ENCODE data around the gene ADAMTSL1.

ADAMTSL1 gene

DNA sequence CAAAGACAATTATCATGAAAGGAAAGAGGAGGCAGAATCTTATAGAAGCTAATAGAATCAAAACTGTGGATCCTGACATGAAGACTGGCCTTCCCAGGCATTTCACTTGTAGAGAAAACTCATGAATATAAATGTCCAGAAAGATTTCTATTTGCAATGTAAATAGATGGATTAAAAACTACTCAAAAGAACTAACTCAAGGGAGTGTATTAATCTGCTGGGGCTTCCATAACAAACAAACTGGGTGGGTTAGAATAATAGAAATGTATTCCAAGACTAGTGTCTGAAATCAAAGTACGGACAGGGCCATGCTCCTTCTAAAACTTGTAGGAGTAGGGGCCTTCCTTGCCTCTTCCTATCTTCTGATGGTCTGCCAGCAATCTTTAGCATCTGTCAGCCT, 267.4 kb downstream of the ADAMTSL1 start:
- no peak for DNase-seq (ENCODE audit: low read depth)

DNA sequence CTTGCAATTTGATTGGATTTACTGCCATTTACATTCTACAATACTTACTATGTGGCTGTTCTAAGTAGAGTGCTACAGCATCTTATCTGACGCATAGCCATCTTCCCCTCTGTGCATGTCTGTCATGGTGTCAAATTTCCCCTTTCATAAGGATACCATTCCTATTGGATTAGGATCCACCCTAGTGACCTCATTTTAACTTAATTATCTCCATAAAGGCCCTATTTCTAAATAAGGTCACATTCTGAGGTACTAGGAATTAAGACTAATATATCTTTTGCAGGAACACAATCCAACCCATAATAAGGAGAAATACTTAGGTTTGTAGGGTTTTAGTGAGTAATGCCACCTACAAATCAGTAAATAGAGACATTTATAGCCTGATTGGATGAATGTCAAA, 268.0 kb downstream of the ADAMTSL1 start:
- no peak for DNase-seq (ENCODE audit: low read depth)

DNA sequence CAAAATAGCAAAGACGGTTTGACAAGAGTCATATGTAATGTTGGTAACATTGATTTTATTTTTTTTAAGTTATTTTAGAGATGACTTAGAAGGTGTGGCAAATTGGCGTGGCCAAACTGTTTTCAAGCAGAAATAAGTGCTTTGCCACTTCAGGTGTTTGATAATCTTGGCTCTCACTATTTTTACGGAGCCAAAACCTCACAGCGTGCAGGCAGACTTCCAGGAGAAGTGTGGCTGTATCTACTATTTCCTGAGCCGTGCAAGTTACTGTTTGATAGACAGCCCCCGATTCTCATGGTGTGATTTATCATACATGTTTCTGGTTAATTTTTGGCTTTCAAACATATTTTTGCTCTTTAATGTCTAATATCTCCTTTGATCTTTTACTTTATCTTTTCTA, 269.5 kb downstream of the ADAMTSL1 start:
- DNase-seq (ENCODE audit: low read depth): no peak

DNA sequence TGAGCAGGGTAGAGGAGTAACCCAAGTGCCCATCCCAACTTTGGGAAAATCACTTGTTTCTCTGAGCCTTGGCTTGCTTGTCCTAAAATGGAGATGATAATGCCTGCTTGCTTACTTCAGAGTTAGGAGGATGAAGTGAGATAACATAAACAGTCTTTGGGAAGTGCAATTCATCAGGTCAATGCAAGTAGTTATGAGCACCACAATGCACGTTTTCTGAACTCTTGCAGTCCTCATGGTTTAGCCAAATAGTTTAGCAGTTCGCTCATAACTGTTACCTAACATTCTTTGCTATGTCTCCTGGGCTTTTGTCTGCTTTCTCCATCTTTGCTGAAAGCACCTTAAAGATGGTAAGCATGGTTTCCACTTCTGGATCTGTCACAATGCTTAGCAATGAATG, 270.0 kb downstream of the ADAMTSL1 start:
- DNase-seq (ENCODE audit: low read depth): no peak

GRCh38 chr9:18745710-18746109, 271.8 kb downstream of the ADAMTSL1 start:
- no peak for DNase-seq (ENCODE audit: low read depth)

DNA sequence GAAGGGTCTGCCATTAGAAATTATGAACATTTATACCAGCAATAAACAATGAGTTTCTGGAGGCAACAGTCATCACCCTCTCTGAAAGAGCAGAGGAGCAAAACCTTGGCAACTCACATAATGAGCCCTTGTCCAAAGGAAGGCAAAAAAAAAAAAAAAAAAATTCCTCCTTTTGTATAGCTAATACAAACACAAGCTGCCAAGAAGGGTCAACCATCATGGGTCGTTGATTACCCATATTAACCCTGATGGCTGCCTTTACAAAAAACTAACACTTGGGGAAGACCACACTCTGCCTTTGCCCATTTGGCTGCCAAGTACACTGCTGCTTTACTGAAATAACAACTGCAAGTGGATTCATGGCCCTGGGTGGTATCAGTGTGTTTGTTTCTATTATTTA, 272.7 kb downstream of the ADAMTSL1 start:
- DNase-seq (ENCODE audit: low read depth): no peak

DNA sequence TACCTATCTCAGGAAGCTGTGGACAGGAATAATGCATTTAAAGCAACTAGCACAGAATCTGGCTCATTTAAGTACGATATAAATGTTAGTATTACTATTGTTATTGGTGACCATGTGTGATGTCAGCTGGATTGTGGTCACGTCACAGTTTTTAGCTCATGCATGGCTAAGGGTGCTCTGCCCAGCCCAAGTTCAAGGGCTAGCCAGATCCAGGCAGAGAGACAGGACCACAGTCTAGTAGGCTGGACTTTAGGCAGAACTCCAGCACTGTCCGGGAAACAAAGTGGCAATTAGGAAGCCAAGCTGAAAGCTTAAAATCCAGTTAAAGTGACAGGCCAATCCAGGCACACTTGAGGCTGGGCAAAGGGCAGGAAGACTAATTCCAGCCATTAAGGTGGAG, 273.6 kb downstream of the ADAMTSL1 start:
- no peak for DNase-seq (ENCODE audit: low read depth)

DNA sequence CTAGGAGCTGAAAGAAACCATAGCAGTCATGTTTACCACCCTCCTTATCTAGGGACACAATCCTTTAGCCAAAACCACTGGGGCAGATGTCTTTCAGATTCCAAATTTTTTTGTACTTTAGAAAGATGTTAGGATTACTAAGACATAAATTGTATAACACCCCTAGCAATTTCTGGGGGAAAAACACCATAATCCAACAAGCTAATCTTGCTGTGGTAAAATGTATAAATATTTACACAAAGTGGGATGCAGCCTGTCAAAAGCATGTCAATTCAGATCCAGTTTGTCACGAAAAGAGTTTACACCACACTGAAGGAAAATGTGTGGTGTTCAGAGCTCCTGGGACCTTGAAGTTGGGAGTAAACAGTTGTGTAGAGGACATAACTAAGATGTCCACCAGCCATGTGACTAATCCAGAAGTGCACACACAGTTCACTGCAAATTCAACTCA, 274.3 kb downstream of the ADAMTSL1 start:
- no peak for DNase-seq (ENCODE audit: low read depth)

DNA sequence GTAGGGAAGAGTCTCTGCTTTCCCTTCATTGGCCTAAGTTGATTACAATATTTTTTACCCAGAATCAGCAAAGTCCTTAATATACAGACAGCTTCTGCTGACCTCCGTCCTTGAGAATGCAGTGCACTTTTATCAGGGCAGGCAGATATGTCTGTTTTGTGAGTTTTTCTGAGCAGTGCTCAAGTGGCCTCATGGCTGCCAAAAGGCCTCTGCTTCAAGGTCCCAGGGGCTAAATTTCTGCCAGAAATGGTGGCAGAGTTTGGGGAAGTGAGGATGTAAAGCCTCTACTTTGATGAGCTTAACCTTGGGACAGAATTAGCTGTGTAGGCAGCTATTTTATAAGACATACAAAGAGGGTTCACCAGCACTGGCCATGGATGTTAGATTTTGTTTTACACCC, 275.8 kb downstream of the ADAMTSL1 start:
- no peak for DNase-seq (ENCODE audit: low read depth)

DNA sequence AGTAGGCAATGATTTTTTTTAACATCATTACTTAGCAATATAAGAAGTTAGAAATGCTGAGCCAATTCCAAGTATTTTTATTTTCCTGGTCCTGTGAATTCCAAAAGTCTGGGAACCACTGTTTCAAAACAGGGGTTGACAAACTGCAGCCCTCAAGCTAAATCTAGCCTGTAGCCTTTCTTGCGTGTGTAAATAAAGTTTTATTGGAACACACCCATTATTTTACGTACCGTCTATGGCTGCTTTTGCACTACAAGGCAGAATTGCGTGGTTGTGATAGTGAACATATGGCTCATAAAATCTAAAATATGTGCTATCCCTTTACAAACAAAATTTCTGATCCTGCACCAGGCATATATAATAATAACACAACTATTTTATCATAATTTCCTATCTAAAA, 280.0 kb downstream of the ADAMTSL1 start:
- no peak for DNase-seq (ENCODE audit: low read depth)

- DNase-seq (ENCODE audit: low read depth): no peak
These were observed 280.6 kb downstream of the ADAMTSL1 start for GRCh38 chr9:18754537-18754936.

GRCh38 chr9:18755263-18755662, 281.3 kb downstream of the ADAMTSL1 start:
- no peak for DNase-seq (ENCODE audit: low read depth)

- DNase-seq (ENCODE audit: low read depth): no peak
These were observed 282.8 kb downstream of the ADAMTSL1 start for GRCh38 chr9:18756712-18757125.

DNA sequence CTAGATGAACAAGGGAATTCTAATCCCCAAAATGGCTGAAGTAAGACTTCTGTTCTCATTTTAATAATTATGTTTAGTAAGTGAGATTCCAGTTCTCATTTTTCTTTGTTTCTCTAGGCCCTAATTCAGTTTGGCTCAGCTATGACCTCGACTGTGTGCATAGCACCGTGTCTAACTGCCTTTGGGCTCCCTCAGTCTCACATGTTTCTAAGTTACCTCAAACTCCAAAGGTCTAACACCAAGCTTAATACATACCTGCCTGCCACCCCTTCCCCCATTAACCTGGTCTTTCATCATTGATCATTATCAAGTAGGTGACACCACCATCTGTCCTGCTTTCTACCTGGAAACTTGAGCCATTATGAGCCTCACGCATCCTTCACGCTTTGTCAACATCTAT, 285.9 kb downstream of the ADAMTSL1 start:
- no peak for DNase-seq (ENCODE audit: low read depth)

DNA sequence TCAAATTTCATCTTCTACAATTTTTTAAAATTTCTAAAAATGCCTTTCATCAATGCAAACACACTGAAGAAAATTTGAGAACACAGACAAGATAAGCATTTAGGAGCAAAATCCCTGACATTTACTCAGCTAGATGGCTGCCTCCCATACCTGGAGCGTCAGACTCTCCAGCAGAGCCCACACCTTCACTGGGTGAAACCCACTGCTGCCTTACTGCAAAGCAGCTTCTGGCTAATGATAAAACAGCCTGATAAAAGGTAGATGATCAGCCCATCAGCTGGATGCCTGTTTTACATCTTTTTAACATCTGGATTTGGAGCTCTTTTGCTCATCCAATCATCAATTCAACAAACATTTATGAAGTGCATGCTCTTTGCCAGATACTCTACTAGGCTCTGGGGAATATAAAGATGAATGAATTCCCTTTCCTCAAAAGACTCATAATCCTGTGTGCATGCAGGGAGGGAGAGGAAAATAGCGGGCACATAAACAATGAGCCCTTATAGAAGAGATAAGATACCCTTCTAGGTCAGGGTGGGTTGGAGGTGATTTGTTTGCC, 287.9 kb downstream of the ADAMTSL1 start:
- no peak for DNase-seq (ENCODE audit: low read depth)

DNA sequence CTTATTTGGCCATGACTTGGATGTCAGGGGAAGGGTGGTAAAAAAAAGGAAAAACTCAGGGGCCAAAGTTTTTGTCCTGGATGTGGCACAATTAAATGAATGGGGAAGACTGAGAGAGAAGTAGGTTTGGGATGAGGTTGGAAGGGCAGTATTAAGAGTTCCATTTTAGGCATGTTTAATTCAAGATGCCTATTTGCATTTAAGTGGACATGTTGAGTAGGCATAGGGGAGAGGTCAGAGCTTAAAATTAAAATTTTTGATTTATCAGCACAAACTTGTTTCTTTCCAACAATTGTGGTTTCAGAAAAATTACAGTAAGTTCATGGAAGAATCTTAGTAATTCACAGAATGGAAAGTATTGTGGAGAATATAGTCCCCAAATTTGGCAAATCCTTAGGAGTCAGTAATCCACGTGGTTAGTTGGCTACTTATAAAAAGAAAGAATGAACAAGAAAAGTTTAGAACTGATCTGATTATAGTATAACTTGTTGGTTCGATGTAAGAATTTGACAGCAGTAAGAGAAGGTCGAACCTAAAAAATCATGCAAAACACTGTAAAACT, 293.1 kb downstream of the ADAMTSL1 start:
- no peak for DNase-seq (ENCODE audit: low read depth)

DNA sequence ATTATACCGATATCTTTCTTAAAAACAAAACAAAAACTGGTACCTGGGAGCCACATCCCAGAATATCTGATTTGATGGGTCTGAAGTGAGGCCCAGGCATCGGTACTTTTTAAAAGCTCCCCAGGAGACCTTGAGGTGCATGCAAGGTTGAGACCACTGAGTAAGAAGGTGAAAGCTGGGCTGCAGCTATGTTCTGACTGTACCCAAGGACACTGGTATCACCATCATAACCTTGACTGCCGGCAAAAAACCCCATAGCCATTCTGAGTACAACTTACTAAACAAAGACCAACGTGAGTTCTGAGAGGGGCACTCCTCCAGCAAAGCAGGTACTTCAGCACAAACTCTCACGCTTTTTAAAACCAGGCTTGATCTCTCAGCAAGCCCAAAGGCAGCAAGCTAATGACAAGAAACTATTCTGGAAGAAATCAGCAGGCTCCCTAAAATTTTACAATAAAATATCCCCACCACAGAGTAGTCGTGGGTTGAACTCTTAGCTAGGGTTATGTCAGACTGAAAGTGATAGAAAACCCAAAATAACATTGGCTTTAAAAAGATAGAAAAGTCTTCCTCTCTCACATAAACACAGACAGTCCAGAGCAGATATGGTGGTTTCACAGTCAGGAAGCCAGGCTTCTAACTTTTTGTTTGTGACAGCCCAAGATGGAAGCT, 295.1 kb downstream of the ADAMTSL1 start:
- DNase-seq (ENCODE audit: low read depth): no peak

DNA sequence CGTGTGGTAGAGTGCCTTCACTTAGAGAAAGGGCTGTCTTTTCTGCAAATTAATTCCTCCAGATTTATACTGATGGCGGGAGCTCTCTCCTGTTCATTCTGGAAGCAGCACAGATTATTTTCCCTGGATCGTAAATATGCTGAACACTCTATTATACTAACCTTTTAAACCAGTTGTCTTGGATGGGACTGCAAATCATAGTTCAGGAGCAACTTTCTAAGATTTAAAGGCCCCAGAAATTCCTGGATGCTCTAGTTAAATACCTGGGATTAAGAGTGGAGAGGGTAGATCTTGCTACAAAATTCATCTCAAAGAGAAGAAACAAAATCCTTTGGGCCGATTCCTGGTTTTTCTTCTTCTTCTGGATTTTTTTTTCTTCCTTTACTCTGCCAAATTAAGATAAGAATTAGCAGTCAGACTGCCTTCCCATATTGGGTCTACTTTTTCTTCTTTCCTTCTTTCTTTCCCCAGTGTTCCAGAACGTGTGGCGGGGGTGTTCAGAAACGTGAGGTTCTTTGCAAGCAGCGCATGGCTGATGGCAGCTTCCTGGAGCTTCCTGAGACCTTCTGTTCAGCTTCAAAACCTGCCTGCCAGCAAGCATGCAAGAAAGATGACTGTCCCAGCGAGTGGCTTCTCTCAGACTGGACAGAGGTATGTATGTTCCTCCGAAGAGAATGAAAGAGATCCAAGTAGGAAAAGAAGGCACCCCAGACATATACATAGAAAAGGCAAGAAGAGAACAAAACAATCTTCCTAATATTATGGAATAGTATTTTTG, 296.4 kb downstream of the ADAMTSL1 start:
- no peak for DNase-seq (ENCODE audit: low read depth)

DNA sequence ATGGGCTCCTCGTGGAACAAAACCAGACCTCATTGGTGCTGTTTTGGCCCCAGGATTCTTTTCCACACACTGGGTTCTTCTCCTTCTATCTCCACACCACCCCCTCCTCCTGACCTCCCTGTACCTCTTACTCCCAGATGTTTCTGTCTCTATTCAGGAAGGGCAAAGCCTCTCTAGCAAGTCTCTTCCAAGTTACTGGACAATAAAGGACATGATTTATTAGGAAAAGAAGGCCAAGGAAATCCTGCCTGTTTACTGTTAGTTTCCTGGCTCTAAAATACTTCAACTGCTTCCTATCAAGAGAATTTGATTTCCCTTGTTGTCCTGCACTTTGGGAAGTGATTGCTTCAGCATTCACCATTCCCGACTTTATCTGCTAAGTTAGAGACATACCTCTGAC, 297.1 kb downstream of the ADAMTSL1 start:
- DNase-seq (ENCODE audit: low read depth): no peak

GRCh38 chr9:18771763-18772162, 297.8 kb downstream of the ADAMTSL1 start:
- DNase-seq (ENCODE audit: low read depth): no peak

DNA sequence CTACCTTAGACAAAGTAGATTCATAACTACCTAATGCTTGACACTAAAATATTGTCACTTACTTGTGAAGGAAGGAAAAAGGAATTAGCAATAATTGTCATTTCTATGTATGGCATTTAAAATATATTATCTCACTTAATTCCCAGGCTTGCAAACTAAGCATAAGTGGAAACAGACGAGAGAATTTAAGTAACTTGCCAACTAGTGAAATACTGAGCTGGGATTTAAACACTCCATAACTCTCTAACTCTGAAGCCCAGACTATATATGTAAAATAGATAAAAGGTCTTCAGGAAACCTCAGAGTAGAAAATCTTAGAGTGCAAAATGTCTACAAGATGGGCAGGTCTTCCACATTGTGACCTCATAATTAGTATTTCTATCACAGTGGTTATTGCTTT, 301.3 kb downstream of the ADAMTSL1 start:
- no peak for DNase-seq (ENCODE audit: low read depth)

- DNase-seq (ENCODE audit: low read depth): no peak
These were observed 302.0 kb downstream of the ADAMTSL1 start for GRCh38 chr9:18775930-18776329.
